Right hindlimb (tissue), 1 donor: ENCODE measurements around the gene NTM.
A peak's percentile ranks its signal among the peaks of the same experiment; 100 is the strongest.
"Not testable (repeated sequence)": the region's sequence is repeated elsewhere in the genome, so short reads cannot be mapped to it uniquely, and the experiment has no call there.

ENCODE experiments used
- DNase-seq: peaks from one replicate; pipeline ENCODE4 v3.0.0-alpha.2; 2018

Gene NTM

GRCh38 chr11:131465746-131466145, 95.3 kb downstream of the NTM start:
- no peak for DNase-seq

DNA sequence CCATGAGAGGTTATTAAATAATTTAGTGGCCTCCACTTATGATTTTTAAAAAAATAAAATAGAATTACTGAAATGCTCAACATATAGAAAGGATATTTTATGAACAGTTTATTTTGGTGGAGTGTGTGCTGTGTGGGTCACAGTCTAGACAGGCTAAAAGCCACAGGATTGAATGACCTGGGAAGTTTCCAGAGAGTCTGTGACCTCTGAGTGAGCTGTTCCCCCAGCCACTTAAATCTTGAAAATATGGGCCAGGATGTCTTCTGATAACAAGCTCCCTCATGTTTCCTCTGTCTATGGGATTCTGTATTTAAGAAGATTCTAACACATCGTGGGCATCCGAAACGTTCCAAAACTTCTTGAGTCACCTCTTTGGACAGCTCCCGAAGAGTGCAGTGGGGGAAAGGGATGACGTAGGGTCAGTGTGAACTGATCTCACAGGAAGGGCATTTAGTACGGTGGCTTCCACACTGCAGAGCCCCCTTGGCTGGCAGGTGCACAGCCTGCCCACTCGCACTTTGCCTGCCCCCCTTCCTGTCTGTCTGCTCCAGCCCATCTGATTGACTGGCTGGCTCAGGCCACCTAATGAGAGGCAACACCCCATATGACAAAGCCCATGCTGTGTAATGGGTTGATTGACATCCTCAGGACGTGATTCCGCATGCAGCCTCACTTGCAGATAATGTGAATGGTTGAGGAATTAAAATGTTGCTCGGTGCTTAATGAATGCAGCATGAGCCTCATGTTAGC, 97.4 kb downstream of the NTM start:
- no peak for DNase-seq

DNA sequence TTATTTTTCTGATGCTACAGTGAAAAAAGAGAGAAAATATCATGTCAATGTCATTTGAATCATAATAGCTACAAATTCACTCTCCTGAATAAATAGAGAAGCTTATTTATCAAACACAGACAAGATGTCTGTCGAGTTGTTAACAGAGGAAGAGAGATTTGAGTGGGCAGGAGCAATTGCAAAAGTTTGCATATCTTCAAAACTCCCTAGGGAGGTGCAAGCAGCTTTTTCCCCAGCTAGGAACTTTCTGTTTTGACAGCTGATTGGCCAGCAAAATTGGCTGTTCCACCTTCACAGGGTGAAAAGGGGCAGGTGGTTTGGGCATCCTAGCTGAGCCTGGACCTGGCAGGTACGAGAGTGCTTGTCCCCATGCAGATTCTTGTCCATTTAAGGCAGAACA, 98.2 kb downstream of the NTM start:
- DNase-seq: no peak

DNA sequence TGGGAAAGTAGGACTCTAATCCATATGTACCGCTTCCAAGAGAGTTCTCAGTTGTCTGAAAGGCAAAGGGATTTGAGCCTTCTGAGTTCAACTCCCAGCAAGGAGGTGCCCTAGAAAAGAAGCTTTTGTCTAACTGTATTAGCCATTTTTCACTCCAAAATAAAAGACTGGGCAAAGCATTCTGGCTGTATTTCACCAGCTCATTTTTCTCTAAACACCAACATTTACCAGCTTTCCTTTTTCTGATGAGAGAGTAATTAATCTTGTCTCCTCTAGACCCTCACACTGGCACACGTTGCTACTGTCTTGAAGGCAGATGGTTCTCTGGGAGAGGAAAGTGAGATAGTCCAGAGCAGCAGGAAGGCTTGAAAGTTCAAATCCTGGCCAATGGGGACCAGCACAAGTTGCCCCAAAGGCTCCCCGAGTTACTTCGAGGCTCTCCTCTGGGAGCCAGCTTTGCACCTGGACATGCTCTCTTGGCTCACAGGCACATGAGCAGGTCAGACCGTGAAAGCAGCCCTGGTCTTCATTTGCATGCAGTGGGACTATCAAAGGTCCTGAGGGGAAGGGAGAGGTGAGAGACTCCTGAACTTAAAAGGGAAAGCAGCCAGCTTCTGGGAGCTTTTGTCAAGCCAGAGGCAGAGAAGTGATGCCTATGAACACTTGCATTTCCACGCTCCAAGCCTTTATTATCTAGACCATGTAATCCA, 100.0 kb downstream of the NTM start:
- no peak for DNase-seq

GRCh38 chr11:131471976-131472375, 101.6 kb downstream of the NTM start:
- no peak for DNase-seq

DNA sequence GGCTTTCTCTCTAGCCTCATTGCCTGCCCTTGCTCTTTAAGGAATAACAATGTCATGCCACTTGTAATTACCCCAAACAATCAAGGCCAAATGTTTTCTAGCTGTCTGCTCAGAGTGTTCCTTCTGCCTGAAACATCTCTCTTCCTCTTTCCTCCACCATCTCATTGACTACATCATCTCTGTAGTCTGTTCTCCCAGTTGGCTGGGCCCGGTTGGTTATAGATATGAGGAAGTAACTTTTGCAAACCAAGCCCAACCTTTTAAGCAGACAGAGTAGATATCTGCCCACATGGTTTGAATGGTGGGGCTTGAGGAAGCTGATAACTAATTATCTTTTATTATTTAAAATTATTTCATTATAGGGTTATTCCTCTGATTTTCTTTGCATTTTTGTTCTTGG, 104.5 kb downstream of the NTM start:
- DNase-seq: no peak

DNA sequence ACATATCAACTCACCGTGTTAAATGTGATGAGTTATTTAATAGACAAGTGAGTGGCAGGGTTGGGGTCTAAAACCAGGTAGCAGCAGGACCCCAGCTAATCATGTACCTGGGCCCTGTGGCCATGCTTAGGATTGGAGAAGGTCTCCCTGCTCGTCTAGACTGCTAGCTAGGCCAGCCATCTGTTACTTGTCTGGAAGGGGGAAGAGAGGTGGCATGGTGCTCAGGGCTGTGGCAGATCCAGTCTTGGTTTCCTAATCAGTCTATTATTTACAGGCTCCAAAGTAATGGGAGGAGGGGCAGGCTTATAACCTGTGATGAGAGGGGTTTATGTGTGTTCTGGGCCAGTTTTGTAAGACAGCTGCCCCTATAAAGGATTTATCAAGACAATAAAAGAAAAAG, 105.9 kb downstream of the NTM start:
- DNase-seq: no peak

DNA sequence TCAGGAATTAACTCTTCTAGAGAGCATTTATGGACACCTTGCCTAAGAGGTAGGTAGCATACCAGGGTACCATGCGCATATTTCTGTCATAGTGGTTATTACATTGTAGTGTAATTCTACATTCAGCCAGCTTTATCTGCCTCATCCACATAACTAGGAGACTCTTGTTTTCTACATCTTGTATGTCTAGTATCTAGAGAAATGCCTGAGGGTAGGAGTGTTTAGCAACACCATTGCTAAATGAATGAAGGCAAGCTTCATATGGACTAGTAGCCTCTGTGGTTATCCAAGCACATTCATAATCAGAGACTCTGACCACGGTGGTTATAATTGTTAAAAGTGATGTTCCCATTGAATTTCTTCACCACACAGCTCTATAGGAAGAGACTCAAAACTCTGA, 107.9 kb downstream of the NTM start:
- no peak for DNase-seq

DNA sequence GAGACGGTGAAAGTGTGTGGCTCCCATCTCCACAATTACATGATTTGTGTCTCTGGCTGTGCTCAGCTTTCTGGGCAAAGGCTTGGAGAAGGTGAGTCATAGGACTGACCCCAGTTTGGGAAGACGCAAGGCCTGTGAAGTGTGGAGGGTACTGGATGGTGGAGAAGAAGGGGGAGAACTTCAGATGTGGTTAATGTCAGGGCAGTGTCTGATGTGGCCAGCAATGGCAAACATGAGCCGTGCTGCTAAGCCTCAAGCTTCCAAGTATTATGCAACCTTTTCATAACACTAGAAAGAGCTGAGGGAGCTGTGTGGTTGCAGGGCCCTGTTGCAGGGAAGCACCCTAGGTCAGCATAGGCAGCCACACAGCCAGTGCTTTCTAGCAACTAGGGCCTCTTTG, 110.9 kb downstream of the NTM start:
- DNase-seq: no peak

GRCh38 chr11:131481971-131482370, 111.6 kb downstream of the NTM start:
- no peak for DNase-seq

DNA sequence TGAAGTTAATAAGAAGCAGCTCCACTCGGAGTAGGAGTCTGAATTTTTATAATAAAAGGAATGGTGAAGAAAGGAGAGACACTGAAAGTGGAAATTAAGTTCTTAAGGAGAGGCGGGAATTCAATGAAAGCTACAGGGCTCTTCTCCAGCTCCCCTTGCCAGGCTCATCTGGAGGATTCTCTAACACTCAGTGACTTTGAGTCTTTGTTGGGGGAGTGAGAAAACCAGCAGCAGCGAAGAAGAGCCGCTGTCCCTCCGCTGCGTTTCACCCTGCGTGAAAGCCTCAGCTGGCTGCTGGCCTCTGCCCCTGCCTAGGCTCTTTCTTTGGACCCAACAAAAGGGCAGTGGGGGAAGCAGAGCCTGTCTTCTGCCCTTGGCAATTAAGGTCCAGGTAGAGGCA, 113.0 kb downstream of the NTM start:
- no peak for DNase-seq

GRCh38 chr11:131483877-131484276, 113.5 kb downstream of the NTM start:
- no peak for DNase-seq

GRCh38 chr11:131486100-131486499, 115.7 kb downstream of the NTM start:
- DNase-seq: no peak

GRCh38 chr11:131486937-131487635, 116.7 kb downstream of the NTM start:
- no peak for DNase-seq

DNA sequence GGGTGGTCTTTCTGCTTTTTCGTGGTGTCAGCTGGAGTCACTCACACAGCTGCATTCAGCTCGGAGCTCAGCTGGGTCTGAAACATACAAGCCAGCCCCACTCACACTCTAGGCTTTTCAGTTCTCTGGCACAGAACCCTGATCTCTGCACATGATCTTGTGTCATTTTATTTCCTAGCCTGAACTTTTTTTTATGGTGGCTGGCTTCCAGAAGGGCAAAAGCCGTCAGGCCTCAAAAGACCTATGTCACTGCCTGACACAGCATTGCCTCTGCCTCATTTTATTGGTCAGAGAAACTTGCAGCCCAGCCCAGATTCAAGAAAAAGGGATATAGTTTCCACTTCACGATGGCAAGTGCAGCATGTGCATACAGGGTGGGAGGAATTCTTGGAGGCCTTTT, 117.8 kb downstream of the NTM start:
- DNase-seq: no peak

DNA sequence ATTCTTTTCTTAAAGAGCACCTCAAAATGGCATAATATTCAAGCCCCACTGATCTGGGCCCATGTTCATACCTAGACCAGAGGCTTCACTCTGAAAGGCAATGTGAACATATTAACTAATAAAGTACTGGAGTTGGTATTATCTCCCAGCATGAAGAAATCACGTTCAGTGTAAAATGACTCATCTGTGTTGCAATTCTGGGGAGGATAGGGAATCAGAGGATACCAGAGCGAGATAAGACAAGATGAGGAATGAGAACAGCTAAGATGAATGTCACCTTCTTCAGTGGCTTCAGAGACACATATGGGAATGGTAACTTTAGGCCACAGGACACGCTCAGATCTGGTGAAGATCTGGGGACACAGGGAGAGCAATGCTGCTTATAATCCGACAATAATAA, 121.1 kb downstream of the NTM start:
- DNase-seq: no peak

DNA sequence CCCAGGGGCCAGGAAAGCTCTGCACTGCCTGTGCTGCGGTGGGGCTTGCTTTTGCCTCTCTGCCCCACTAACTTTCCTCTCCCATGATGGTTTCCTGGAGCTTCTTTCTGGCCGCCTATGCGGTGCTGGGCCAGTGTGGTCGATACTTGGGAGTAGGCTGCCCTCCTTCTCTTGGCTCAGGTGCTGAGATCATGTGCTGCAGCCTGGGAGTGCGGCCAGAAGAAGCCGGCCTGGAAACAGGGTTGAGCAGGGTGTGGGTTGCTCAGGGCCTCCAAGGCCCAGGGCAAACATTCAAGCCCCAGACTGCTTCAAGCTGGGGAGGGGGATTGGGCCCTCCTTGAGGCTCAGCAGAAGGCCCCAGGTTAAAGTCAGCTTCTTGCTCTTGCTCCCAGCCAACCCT, 125.0 kb downstream of the NTM start:
- DNase-seq: peak; percentile 78

DNA sequence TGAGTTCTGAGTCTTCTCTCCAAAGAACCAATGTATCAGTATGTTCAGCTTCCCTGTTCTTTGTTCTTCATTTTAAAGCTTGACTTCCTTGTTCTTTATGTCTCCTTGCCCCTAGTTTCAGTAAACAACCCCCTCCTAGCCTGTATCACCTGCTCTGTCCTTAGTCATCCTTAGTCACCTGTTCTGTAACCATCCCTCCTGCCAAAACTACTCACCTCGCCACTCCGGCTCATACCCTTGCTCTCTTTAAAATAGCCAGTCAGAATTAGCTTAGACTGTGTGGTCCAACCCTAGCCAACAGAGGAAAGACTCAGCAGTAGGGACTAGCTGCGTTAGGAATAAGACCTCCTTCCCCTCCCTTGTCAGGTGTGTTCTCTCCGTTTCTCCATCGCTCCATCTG, 127.3 kb downstream of the NTM start:
- not testable (repeated sequence) for DNase-seq

DNA sequence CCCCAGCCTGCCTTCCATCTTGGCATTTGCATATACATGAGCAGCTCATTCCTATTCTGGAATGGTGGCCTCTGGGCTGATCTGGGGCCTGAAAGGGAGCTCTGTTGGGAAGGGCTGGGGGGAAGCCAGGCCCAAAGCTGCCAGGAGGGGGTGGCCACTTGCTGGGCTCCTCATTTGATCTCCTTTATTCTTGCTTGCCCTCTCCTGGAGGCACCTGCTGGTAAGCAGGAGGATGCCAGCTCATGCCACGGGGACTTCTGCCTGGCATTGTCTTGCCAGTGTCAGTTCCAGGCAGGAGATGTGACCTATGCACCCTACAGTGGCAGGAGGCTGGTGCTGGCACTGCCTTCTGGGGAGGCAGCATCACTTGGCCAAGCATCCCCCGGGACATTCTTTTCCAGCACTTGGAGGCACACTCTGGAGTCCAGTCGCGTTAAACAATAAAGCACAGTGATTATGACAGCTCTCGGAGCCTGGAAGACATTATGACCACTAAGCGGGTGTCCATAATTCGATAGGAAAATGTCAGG, 128.3 kb downstream of the NTM start:
- no peak for DNase-seq

DNA sequence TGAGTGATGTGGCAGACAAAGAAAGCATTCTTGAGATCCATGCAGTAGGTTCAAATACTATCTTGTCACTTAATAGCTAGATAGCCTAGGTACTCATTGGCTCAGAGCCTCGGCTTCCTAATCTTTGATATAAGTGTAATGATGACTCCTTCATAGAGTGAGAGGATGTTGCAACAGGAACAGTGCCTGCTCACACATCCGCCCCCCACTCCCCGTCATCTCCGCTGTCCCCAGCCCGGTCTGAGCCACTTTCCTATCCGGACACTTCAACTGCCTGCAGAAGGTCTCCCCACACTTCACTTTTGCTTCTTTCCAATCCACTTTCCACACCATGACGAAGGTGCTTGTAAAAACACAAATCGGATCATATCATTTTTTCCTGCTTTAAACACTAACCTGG, 128.8 kb downstream of the NTM start:
- no peak for DNase-seq

DNA sequence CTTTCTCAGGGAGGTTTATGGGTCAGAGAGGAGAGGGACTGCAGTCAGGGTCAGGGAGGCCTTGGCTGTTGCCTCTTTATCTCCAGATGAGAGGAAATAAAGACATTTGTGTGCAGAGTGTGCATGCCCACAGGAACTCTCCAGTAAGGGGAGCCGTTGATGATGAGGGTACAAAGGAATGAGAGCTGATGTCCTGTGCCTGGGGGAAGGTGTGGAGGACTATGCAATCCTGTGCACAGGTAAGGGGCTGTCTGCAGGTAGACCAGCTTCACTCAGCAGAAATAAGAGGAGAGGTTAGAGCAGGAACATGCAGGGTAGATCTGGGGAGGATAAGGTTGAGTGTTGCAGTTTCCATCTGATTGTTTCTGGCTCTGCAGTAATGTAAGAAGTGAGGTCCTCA, 132.6 kb downstream of the NTM start:
- no peak for DNase-seq

- peak; percentile 55 for DNase-seq
Observed at GRCh38 chr11:131504199-131504949, 134.0 kb downstream of the NTM start.

- no peak for DNase-seq
Observed at GRCh38 chr11:131506348-131506747, 135.9 kb downstream of the NTM start.
